Measurements from ENCODE around the gene LAMB3. TPM values are rescaled to one million over a fixed set of nuclear protein-coding genes. Genes with fewer than 3 reads are reported as not detected.
A peak's percentile ranks its signal among the peaks of the same experiment; 100 is the strongest.

LAMB3 gene
- polyA plus RNA-seq, 1 donor (not counting 4 experiments of a cell fraction or from before 2014, with no cell fraction given) = 659 TPM

GRCh38 chr1:209652873-209653401 is 712 bp upstream of the LAMB3 start:
- Histone ChIP-seq H3K9me3 (ENCODE audit: control insufficient read depth, low read depth, low read length) (no peaks in the 10 kb centered on the region), H3K9me1 (ENCODE audit: control insufficient read depth, extremely low read depth, insufficient read depth, low read length) (no peaks in the 10 kb centered on the region), H3K4me3 (ENCODE audit: control insufficient read depth in 2 of 3, extremely low read depth in 1 of 3, insufficient read depth in 2 of 3, low read depth in 1 of 3, low read length in 3 of 3) (peak overlapping the region; percentile 71 to 97 (median 97)), H3K4me2 (ENCODE audit: control insufficient read depth, extremely low read depth, insufficient read depth, low read depth, low read length) (peak overlapping the region; percentile 99), H3K27ac (ENCODE audit: control insufficient read depth, insufficient read depth, low read length) (peak overlapping the region; percentile 100), H3K79me2 (ENCODE audit: control insufficient read depth, insufficient read depth, low read length) (peaks cover 58% of the 10 kb centered on the region), H3K27me3 (ENCODE audit: control insufficient read depth, extremely low read depth, insufficient read depth, low read length) (no peaks in the 10 kb centered on the region), H3K9ac (ENCODE audit: control insufficient read depth, extremely low read depth, insufficient read depth, low read length) (peak overlapping the region; percentile 99), H4K20me1 (ENCODE audit: control insufficient read depth, extremely low read depth, insufficient read depth, low read length) (peaks cover 33% of the 10 kb centered on the region), H3K4me1 (ENCODE audit: control insufficient read depth, extremely low read depth, insufficient read depth, low read length) (peaks cover 77% of the 10 kb centered on the region), H2AFZ (ENCODE audit: control insufficient read depth, low read length) (no peak overlapping the region), H3K36me3 (ENCODE audit: control insufficient read depth in 2 of 2, extremely low read depth in 1 of 2, insufficient read depth in 2 of 2, low read length in 2 of 2) (peaks cover 25 to 36% of the 10 kb centered on the region in 2 experiments)
- DNase-seq (ENCODE audit: low read depth, low spot score) = peak; percentile 99
- dilution Hi-C loops (cut with MboI; ENCODE audit: extremely low pct_ligation_motif_present, low sequenced_read_pairs) = no loop called here
- peak; percentile 100 for FAIRE-seq
- TF ChIP-seq CTCF (optimal IDR thresholded peaks at IDR 0.05 in 1 of 3, IDR thresholded peaks at IDR 0.05 in 1 of 3, conservative IDR thresholded peaks at IDR 0.05 in 1 of 3; ENCODE audit: extremely low read depth in 1 of 3, insufficient read depth in 2 of 3, low read length in 3 of 3) = no peak
- TF ChIP-seq EZH2 (IDR thresholded peaks at IDR 0.05; ENCODE audit: low read length) = no peak

- Histone ChIP-seq H3K9me1 (ENCODE audit: control insufficient read depth, extremely low read depth, insufficient read depth, low read length) (no peaks in the 10 kb centered on the region), H3K27me3 (ENCODE audit: control insufficient read depth, extremely low read depth, insufficient read depth, low read length) (no peaks in the 10 kb centered on the region), H2AFZ (ENCODE audit: control insufficient read depth, low read length) (no peak overlapping the region), H3K4me3 (ENCODE audit: control insufficient read depth in 2 of 3, extremely low read depth in 1 of 3, insufficient read depth in 2 of 3, low read depth in 1 of 3, low read length in 3 of 3) (peak overlapping the region; percentile 71 to 97 (median 97)), H3K4me2 (ENCODE audit: control insufficient read depth, extremely low read depth, insufficient read depth, low read depth, low read length) (peak overlapping the region; percentile 99), H3K4me1 (ENCODE audit: control insufficient read depth, extremely low read depth, insufficient read depth, low read length) (peaks cover 76% of the 10 kb centered on the region), H3K79me2 (ENCODE audit: control insufficient read depth, insufficient read depth, low read length) (peaks cover 76% of the 10 kb centered on the region), H3K9ac (ENCODE audit: control insufficient read depth, extremely low read depth, insufficient read depth, low read length) (peak overlapping the region; percentile 99), H3K36me3 (ENCODE audit: control insufficient read depth in 2 of 2, extremely low read depth in 1 of 2, insufficient read depth in 2 of 2, low read length in 2 of 2) (peaks cover 40 to 53% of the 10 kb centered on the region in 2 experiments), H3K9me3 (ENCODE audit: control insufficient read depth, low read depth, low read length) (no peaks in the 10 kb centered on the region), H3K27ac (ENCODE audit: control insufficient read depth, insufficient read depth, low read length) (peak overlapping the region; percentile 100), H4K20me1 (ENCODE audit: control insufficient read depth, extremely low read depth, insufficient read depth, low read length) (peaks cover 50% of the 10 kb centered on the region)
- dilution Hi-C loops (cut with MboI; ENCODE audit: extremely low pct_ligation_motif_present, low sequenced_read_pairs) = no loop called here
- TF ChIP-seq EZH2 (IDR thresholded peaks at IDR 0.05; ENCODE audit: low read length) (no peak), CTCF (optimal IDR thresholded peaks at IDR 0.05 in 1 of 3, IDR thresholded peaks at IDR 0.05 in 1 of 3, conservative IDR thresholded peaks at IDR 0.05 in 1 of 3; ENCODE audit: extremely low read depth in 1 of 3, insufficient read depth in 2 of 3, low read length in 3 of 3) (no peak)
- DNase-seq (ENCODE audit: low read depth, low spot score) (peak; percentile 66), FAIRE-seq (peak; percentile 75)
These were observed 1.1 kb downstream of the LAMB3 start for GRCh38 chr1:209651138-209651587.

All from keratinocyte (primary cell).